ENCODE results near the gene PSG6.
A peak's percentile ranks its signal among the peaks of the same experiment; 100 is the strongest.
"Not testable (repeated sequence)": the region's sequence is repeated elsewhere in the genome, so short reads cannot be mapped to it uniquely, and the experiment has no call there.

The PSG6 gene

GRCh38 chr19:42917634-42918033 lies at the start of gene PSG6:
PSG6 (minus strand) TSS chr19:42917894; CDS start chr19:42917792, 102 bp downstream.
- H3K4me3 ChIP-seq (ENCODE audit: low read length); DNase-seq (ENCODE audit: low read depth): not testable (repeated sequence)

GRCh38 chr19:42965176-42965575 lies 47.5 kb upstream of the PSG6 start:
- no peak for TF ChIP-seq CTCF (IDR thresholded peaks at IDR 0.05; ENCODE audit: insufficient read depth, low read depth, low read length, missing control alignments)
- peak; percentile 59 for DNase-seq (ENCODE audit: low read depth)
- no peak overlapping the region for H3K4me3 ChIP-seq (ENCODE audit: low read length)

GRCh38 chr19:42961119-42961518 lies 43.4 kb upstream of the PSG6 start:
- DNase-seq (ENCODE audit: low read depth): no peak
- TF ChIP-seq CTCF (IDR thresholded peaks at IDR 0.05; ENCODE audit: insufficient read depth, low read depth, low read length, missing control alignments): no peak

GRCh38 chr19:42952126-42952525 lies 34.4 kb upstream of the PSG6 start:
- H3K4me3 ChIP-seq (ENCODE audit: low read length); DNase-seq (ENCODE audit: low read depth): not testable (repeated sequence)

More at GRCh38 chr19:42961119-42961518, 43.4 kb upstream of the PSG6 start:
- no peak overlapping the region for H3K4me3 ChIP-seq (ENCODE audit: low read length)

GRCh38 chr19:42951476-42951875 lies 33.8 kb upstream of the PSG6 start:
- not testable (repeated sequence) for H3K4me3 ChIP-seq (ENCODE audit: low read length); DNase-seq (ENCODE audit: low read depth)

GRCh38 chr19:42942187-42942789 lies 24.6 kb upstream of the PSG6 start:
- no peak overlapping the region for H3K4me3 ChIP-seq (ENCODE audit: low read length)
- DNase-seq (ENCODE audit: low read depth): peak; percentile 48
- TF ChIP-seq CTCF (IDR thresholded peaks at IDR 0.05; ENCODE audit: insufficient read depth, low read depth, low read length, missing control alignments): peak; percentile 66

GRCh38 chr19:42937107-42937506 lies 19.4 kb upstream of the PSG6 start, which contains the start of gene PSG7:
PSG7 (minus strand) TSS chr19:42937207; CDS start chr19:42937076, 131 bp downstream.
- H3K4me3 ChIP-seq (ENCODE audit: low read length); DNase-seq (ENCODE audit: low read depth): not testable (repeated sequence)

GRCh38 chr19:42934726-42935125 lies 17.0 kb upstream of the PSG6 start:
- H3K4me3 ChIP-seq (ENCODE audit: low read length); DNase-seq (ENCODE audit: low read depth): not testable (repeated sequence)

- not testable (repeated sequence) for H3K4me3 ChIP-seq (ENCODE audit: low read length)
- DNase-seq (ENCODE audit: low read depth): peak; percentile 38
These were observed 16.5 kb upstream of the PSG6 start for GRCh38 chr19:42934183-42934582.

GRCh38 chr19:42933412-42933811 lies 15.7 kb upstream of the PSG6 start:
- peak; percentile 53 for DNase-seq (ENCODE audit: low read depth)
- H3K4me3 ChIP-seq (ENCODE audit: low read length): not testable (repeated sequence)

GRCh38 chr19:42932485-42933101 lies 14.9 kb upstream of the PSG6 start:
- DNase-seq (ENCODE audit: low read depth): peak; percentile 90
- not testable (repeated sequence) for H3K4me3 ChIP-seq (ENCODE audit: low read length)
